D341Med (cell line): ENCODE measurements around the gene RNF150.

ENCODE experiments used
- DNase-seq: peaks from one replicate; pipeline ENCODE4 v3.0.0; 2012; ENCODE audit warnings: low spot score

RNF150 gene

DNA sequence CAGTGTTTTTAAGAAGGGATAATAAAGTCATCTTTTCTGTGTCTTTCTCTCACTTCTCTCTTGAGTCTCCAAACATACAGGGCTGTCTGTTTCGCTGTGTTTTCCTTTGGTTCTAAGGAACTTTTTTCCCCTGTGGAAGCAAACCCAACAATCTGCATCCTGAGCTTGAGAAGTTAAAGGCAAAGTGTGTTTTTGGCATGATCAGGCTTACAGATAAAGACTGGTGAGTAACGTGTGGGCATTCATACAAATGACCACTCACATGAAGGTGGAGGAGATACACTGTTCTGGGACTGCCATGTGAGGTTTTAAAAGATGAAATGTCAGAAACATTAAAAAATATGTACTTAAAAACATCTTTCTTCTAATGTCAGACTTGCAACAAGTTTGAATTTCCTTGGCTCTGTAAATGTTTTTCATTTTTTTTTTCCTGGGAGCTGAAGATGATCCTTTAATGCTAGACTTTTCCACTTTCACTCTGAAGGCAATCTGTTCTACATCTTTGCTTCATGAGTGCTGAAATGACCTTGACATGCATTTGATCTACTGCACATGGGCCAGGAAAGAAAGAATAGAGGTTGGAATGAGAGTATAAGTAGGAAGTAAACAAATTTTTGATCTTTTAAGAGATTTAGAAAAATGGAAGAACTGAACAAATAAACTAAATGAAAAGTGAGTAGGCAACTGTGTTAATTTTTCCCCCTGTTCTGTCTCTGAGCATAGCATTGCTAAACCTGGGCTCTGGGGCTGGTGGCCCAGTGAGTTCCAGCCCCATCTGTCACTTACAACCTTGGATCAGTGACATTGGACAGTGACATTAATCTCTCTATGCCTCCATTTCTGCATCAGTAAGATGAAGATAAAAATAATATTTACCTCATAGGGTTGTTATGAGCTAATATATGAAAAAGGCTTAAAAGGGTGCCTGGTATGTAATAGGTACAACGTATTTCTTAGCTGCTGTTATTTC is 226.0 kb downstream of the RNF150 start:
- DNase-seq: no peak

DNA sequence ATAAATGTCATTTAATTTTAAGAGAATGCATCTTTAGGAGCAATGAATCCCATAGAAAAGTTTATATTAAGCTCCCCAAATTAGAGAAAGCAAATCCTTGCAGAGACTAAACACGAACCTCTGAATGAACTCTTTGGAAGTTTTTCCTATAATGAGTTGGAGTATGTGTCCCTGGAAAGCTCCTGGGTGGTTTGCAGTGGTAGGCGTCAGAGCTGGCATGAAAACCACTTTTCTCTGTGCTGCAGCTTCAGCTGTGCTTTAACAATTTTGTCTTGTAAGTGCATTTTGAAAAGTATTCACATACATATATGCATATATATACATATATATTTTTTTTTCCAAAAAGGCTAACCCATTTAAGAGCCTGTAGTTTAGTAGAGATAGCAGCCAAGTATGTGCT is 228.4 kb downstream of the RNF150 start:
- DNase-seq: no peak

DNA sequence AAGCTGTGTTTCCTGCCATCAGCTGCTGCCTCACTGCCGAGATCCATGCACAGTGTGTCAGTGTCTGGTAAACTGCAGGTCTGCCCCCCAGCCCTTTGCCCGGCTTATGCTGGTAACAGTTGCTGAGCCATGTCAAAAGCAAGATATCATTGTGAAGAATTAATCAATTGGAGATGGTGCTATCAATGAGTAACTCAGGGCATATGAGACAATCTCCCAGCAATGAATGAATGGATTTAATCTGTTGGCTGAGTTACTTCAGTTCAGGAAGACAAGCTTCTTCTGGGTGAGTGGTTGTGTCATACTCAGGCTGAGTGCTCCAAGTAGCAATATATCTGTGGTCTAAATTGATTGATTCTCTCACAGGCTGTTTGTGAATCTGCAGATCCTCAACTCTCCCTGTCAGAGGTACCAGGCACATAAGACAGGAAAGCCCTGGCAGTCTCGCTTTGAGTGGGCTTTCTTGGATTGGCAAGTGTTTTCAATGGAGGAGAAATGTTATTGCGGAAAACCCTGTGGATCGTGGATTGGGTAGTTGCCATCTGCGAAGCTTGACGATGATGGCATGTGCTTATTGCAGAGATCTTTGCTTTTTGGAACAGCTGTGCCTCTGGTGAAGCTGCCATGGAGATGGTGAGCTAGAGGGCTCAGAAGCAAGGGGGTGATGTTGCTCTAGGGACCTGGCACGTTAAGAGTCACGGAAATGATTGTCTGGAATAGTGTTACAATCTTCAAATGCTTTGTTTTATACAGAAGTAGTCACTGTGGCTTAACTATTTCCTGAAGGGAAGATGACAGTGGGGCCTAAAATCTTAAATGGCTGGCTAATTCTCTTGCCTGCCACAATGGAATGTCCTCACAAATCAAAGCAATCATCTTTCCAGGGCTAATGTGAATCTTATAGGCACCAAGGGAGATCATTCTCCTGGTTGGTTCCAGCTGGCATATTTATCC is 229.5 kb downstream of the RNF150 start:
- DNase-seq: no peak

DNA sequence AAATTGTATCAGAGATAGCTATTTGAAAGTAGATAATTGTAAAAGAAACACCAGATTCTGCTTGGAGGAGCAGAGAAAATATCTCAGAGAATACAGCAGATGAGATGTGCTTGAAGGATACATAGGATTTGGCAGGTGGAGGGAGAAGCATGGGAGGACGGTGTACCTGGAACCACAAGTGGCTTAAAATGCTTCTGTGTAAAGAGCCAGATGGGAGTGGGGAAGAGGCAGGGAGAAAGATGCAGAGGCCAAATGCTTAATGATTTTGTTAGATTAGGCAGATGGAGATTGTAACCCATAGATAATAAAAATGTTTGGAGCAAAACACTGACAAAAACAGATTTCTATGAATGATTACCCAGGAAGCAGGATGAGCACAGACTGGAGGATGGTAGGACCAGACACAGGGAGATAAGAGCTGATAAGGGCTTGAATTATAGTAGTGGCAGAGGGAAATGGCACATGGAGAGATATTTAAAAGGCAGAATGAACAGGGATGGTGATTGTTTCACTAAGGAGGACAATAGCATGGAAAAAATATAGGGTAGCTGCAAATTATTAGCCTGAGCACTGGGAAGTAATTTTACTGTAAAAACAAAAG is 231.4 kb downstream of the RNF150 start:
- no peak for DNase-seq

DNA sequence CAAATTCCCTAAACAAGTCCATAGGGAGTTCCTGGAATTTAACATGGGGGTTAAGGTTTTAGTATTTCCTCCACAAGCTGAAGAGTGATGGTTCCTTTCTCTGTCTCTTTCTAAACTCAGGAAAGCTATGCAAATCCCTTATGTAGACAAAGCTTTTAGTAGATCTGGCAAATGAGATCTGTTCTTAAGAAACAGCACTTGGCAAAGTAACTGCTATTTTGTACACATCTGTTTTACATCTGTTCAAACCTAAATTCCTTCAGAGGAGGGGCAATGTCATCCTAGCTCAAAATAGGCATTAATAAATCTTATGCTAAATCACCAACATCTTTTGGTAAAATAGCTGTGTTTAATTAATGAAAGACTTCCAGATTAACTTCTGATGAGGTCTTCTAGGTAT is 239.3 kb downstream of the RNF150 start:
- DNase-seq: no peak

DNA sequence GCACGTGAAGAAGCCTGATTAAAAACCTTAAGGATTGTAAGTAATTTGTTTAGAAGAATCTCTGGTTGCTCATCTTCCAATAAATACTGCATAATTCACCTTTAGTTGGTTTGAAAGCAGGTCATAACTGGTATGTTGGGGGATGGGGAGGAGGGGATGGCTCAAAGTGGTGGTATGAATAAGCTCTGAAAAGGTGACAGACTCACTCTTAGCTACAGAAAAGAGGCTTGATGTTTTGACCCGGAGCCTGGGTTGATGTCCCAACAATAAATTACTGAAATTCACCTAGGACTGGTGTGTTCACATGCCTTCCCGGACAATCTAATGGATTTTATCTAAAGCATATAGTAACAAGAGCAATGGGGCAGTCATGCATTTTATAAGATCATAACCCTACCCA is 245.2 kb downstream of the RNF150 start:
- no peak for DNase-seq

DNA sequence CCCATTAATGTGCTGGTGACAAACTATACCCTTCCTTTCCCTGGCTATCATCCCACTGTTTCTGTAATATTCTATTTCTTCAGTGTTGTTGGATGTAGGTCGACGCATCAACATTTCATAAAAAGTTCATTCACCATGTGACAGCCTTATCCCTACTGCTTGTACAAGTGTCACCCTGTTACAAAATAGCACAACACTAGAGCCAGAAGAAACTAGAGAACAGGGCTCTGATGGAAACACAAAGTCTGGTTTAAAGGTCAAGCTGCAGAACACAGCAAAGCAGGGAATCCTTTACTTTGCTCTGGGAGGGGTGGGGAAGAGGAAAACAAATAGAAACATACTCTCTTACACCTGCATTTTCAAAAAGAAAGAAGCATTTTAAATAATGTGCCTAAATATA is 245.8 kb downstream of the RNF150 start:
- no peak for DNase-seq

DNA sequence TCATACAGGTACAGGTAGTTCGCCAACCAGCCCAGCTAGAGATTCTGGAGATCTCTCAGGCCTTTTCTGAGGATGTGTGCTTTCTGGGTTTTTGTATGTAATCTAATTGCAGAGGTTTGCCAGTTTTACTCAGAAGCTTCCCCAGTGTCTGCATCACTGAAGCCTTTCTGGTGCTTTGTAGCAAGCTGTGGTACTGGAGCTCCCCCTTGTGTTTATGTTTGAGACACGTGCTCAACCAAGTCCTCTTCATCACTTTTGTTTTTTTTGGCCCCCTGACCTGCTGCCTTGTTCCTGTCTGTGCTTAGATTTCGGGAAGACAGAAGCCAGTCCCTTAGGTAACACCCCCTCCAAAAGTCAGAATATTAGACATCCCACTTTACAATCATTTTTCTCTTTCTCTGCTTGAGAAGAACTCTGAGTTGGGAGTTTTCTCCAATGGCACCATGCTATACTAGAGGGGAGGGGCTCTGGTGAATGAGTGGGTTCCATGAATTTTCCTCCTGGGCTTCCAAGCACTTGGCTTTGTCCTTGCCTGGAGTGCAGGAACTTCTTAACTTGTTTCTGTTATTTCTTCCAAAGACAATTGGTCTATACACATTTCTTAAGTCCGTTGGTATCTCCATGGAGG is 248.7 kb downstream of the RNF150 start:
- peak; percentile 76 for DNase-seq

DNA sequence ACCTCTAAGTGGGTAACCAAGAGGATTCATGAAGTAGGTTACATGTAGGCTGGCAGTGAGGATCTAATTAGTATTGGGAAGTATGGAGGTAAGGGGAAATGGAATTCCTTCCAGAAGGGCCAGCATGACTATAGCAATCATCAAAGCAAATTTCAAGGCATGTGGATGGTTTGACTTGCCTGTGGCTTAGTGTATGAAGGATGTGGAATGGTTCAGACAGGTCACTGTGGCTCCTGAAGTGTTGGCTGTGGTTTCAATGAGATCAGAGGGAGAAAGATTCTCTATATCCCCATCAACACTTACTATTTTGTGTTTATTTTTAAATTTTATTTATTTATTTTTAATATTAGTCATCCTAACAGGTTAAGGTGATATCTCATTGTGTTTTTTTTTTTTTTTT is 255.5 kb downstream of the RNF150 start:
- no peak for DNase-seq

DNA sequence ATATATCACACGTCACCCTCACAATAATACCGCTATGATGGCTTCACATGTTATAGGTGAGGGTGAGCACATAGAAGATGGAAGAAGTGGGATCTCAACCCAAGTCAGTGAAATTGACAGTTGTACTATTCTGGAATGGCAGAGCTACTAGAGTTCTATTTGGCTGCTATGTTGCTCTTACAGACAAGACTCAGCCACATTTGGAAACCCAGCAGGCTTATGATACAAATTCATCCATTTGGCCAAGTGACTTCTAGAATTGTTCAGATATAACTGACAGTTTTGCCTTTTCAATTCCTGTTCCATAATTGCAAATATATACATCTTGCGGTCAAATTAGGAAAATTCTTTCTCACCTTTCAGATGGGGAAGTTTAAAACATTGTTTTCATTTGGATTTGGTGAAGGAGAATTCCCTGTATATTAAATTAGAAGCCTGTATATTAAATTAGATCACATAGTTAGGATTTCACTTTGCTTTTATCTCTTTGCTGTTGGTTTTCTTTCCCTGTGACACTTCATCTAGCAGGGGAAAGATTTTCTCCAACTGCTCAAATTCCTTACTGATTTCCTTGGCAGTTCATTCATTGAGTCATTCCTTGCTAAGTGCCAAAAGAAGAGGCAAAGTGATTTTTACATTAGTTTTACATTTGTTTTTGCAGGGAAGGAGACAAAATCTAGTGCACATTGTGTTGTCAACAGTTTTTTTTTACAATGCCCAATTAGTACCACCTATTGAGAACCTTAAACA is 256.5 kb downstream of the RNF150 start:
- no peak for DNase-seq

DNA sequence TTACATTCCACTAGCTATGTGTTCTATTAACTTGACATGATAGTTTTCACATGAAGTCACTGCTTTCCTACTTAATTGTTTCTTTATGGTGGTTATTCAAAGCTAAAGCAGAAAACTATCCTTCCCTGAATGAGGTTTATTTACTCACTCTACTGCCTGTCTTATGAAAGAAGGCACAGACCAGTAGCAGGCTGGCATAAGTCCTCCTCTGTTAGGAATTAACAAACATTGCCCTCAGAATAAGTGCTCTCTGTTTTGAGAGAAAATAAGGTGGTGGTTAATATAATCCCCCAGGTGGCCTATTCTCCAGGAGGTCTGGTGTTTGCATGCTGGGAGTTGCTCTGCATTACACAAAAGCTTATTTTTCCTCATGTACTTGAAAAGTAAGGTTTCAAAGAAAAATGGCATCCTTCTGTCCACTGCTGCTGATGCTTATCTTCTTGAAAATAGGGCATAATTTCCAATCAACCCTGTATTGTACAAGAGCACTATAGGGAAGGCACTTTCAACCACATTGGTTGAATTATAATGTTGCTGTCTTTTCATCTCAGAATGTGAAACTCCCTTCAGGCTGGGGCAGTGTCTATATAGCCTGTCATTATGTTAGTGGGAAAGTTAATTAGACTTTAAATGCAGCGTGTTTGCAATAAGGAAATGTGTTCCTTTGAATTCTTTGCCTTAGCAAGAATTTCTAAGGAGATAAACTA is 257.4 kb downstream of the RNF150 start:
- no peak for DNase-seq

DNA sequence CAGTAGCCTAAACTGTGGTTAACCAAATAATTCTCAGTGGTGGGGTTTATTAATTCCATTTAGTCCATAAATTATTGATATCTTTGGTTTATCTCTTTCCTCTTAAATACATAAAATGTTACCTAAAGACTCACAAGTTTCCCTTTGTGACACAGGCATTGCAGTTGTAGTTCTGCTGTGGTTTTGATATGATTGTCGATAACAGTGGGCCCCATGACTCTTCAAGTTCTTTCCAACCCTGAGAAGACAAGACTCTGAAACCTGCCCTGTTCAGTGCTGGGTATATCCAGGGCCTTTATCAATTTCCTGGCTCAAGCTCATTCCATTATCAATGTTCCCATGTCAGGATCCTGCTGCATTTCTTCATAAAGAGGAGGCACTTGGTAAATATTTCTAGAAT is 259.2 kb downstream of the RNF150 start:
- no peak for DNase-seq

DNA sequence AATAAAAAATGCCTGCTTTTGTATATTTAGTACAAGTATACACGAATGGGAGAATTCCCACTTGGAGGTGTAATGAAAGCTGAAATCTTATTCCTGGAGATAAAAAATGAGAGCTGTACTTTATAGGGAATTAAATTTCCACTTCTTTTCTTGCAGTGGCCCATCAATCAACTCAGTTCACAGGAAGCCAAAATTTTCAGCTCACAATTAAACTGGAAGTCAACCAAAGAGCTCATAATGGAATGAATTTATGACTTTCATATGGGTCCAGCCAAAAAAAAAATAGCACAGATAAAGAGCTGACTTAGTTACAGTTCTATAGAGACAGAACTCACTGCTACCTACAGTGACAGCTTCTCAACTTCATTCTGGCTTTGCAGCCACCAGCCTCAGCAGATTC is 261.9 kb downstream of the RNF150 start:
- no peak for DNase-seq

DNA sequence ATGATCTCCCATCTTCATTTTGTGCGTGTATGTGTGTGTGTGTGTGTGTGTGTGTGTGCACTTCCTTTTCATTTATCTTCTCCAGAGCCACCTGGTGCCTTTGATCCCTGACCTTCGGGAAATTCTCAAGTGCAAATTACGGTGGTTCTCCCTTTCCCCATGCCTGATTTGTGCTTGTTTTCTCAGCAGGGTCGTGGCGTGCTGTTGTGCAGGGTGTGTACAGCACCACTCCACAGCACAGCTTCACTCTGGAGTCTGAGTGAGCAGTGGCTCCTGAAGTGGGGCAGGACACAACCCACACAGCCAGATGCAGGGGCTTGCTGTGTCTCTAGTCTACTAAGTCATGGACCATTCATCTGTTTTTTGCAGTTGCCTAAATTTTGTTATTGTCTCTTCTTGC is 262.8 kb downstream of the RNF150 start:
- no peak for DNase-seq

DNA sequence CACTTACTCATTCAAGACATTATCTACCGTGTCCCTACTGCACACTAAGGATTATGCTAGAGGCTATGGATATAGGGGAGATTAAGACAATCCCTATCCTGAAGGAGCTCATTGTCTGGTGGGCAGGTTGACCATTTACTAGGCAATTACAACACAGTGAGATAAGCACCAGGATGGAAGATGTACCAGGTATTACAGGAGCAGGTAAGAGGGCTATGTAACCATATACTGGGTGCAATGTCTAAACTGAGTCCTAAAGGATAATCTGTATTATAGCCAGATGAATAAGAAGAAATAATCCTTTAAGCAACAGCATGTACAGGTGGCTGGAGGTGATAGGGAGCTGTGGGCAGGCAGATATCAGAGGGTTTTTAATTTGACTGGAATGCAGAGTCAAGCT is 263.8 kb downstream of the RNF150 start:
- no peak for DNase-seq

DNA sequence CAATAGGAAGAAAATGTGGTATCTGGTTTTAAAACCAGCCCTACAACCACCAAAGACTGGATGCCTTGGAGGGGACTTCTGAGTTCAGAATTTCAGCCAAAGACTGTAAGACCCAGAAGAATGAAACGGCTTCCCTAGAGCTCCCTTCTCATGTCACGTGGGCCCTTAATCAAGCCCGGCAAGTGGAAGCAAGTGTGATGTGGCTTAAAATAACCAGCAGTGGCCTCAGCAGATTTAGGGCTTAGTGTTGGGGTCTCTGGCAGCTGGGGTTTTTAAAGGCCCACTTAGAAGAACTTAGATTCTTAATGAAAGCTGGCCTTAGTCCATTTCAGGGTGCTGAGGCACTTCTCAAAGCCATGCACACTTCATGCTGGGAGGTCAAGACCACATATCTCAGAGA is 265.9 kb downstream of the RNF150 start:
- DNase-seq: no peak

DNA sequence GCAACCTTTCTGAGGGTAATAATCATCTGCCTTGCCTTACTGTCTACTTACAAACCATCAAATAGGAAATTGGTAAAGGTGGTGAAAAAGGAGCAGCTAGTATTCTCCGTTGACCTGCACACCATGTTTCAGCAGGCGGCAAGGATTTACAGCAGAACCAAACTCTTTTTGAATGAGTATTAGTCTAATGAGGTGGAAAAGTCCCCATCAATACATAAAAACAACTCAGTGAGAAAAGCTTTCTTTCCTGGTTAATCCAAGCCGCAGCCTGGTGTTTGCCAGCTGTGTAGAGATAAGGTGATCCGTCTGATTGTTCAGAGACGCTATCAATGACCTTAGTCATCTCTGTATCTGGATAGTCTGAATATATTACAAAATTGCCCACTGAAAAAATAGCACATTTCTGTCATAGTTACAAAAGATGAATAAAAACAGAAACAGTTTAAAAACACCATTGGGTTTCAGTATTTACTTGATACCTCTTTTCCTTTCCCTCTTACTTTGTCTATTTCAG is 266.7 kb downstream of the RNF150 start:
- no peak for DNase-seq

DNA sequence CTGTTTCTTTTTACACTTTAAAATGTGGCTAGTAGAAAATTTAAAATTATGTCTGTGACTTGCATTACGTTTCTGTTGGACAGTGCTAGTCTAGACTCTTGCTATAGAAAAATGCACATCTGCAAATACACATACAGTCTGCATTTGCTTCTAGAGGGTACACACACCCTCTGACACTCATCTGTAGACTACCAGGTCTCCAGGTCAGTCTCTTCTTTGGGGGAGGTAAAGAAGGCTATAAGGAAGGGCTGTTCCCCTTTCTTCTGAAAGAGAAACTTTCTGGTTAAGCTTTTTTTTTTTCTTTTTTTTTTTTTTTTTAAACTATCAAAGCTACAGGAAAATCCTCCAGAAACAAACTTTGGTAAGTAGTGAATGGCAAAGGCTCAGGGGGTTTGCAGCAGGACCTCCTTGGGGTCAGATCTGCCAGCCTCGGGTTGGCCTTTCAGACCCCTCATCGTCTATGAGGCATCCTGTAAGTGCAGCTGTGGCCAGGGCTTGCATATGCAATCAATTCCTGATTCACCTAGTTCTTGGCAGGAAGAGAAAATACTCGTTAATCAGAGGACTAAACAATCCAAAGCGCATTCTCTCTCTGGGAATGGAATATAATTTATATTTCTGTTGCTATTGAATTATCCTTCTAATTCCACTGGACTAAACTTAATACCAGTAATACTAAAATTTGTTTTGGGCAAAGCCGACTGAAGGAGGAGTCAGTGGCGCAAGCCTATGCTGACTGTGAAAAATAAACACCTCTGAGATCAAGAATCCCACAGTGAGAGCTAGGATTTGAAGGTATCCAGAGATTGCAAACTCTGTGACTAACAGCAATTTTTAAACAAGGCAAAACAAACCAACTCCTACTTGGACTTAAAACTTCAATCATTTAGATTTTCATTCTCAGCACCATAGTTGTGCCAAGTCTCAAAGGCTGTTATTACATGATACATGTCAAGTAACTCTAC is 267.7 kb downstream of the RNF150 start:
- no peak for DNase-seq

DNA sequence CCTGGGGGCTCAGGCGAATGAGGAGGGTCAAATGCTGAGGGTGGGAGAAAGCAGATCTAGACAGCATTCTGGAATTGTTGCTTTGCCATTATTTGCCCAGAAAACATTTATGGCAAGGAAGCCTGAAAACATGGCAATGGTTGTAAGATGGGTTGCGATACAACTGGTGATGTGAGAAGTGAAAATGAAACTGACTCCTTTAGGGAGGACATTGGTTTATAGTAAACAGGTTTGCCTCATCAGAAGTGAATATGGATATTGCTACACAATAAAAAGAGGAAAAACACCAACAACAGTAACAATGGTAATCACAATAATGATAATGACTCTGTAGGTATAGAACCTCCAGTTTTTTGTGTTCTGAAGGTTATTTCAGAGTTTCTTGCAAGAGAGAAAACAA is 270.1 kb downstream of the RNF150 start:
- DNase-seq: no peak

DNA sequence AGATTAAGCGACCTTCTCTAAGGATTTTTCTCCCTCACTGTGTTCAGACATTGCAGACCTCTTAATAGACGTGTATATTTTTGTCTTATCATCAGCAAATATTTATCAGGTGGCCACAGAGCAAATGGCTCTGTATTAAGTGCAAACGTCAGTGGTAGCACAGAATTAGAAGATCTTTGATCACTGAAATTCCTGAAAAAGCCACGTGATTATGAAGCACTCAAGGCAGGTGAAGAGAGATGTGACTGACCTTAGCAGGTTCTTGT is 271.2 kb downstream of the RNF150 start:
- DNase-seq: no peak
